HepG2 (cell line): ENCODE measurements around the gene JPH2. TPM values are rescaled to one million over a fixed set of nuclear protein-coding genes. Genes with fewer than 3 reads are reported as not detected.

ENCODE experiments used
- ATAC-seq: fragments of 200-7000 bp; cut with Tn5 transposase; 3 replicates; pipeline ENCODE4 v1.9.1; 2020; ENCODE audit warnings: mild to moderate bottlenecking, moderate library complexity
- BruUV-seq: library from RNA; stranded (reverse); fragments of 400-500 nt; replicated peaks from 2 replicates; lab custom pipeline; 2021; lab: Mats Ljungman, UMichigan
- CTCF ChIA-PET: fragments of 300-600 bp; formaldehyde crosslinking; extraction: SDS; loops from one replicate; lab custom pipeline; 2021; ENCODE audit warnings: low total read pairs, inconsistent platforms, low intra/inter-chr PET ratio; lab: Yijun Ruan, JAX
- POLR2A ChIA-PET: fragments of 350-600 bp; sonication (Branson Sonifier 250); formaldehyde crosslinking; loops from one replicate; lab custom pipeline; 2020; ENCODE audit warnings: antibody characterized with exemption, inconsistent platforms; lab: Yijun Ruan, JAX
- DNase-seq: peaks from one replicate; pipeline ENCODE4 v3.0.0-alpha.2; 2015; ENCODE audit warnings: low spot score
- FAIRE-seq: peaks from 3 replicates; lab custom pipeline; 2011; peaks lifted over from hg19 to GRCh38; lab: Jason Lieb, UNC
- H2AFZ ChIP-seq: one replicate; pipeline ENCODE4 v1.6.1; 2011; ENCODE audit warnings: low read length, inconsistent platforms
- H3K27ac ChIP-seq: fragments of 300-600 bp; 3 replicates; pipeline ENCODE4 v1.8.0; 2011; ENCODE audit warnings: mixed run types, mild to moderate bottlenecking, mixed read lengths, low read length, inconsistent platforms; ENCODE audit not compliant: insufficient read depth; ENCODE audit errors: extremely low read length
- H3K27me3 ChIP-seq, 2 experiments: fragments of 200-600 bp in 1 of 2; 2 replicates in 1 of 2; 3 replicates in 1 of 2; pipeline versions ENCODE4 v1.6.0 to v1.8.0; 2011; ENCODE audit warnings: low read length in 2 of 2, mild to moderate bottlenecking in 2 of 2, moderate library complexity in 2 of 2, inconsistent platforms in 1 of 2; ENCODE audit not compliant: insufficient read depth in 2 of 2, control insufficient read depth in 1 of 2
- H3K36me3 ChIP-seq, 2 experiments: fragments of 200-600 bp in 1 of 2; replicated peaks in 1 of 2; 2 replicates in 1 of 2; 3 replicates in 1 of 2; pipeline versions ENCODE4 v1.5.1 to v1.8.0; 2011; ENCODE audit warnings: low read length in 2 of 2, inconsistent platforms in 1 of 2; ENCODE audit not compliant: insufficient read depth in 2 of 2, control insufficient read depth in 1 of 2
- H3K4me1 ChIP-seq: 2 replicates; pipeline ENCODE4 v1.5.1; 2012; ENCODE audit warnings: low read length, inconsistent platforms; ENCODE audit not compliant: insufficient read depth
- H3K4me2 ChIP-seq: 2 replicates; pipeline ENCODE4 v1.6.0; 2011; ENCODE audit warnings: low read depth, low read length, inconsistent platforms
- H3K4me3 ChIP-seq, 3 experiments: fragments of 200-600 bp in 1 of 3; sonication (generic), shearing (Covaris generic) in 1 of 3; replicated peaks in 1 of 3; 2 replicates each; pipeline ENCODE4 v1.5.1; 2011 to 2016; ENCODE audit warnings: low read length in 3 of 3, inconsistent platforms in 2 of 3, low read depth in 2 of 3, mild to moderate bottlenecking in 2 of 3, control low read depth in 1 of 3, mixed read lengths in 1 of 3; ENCODE audit not compliant: insufficient read depth in 1 of 3
- H3K79me2 ChIP-seq: one replicate; pipeline ENCODE4 v1.6.1; 2011; ENCODE audit warnings: low read length, inconsistent platforms; ENCODE audit not compliant: insufficient read depth
- H3K9ac ChIP-seq: 2 replicates; pipeline ENCODE4 v1.6.0; 2011; ENCODE audit warnings: mild to moderate bottlenecking, low read depth, low read length, inconsistent platforms; ENCODE audit not compliant: insufficient read depth
- H3K9me3 ChIP-seq: 2 replicates; pipeline ENCODE4 v1.5.1; 2012; ENCODE audit warnings: mild to moderate bottlenecking, low read length
- H4K20me1 ChIP-seq: 2 replicates; pipeline ENCODE4 v1.6.0; 2011; ENCODE audit warnings: inconsistent platforms, mild to moderate bottlenecking, low read length, moderate library complexity; ENCODE audit not compliant: insufficient read depth
- AHR ChIP-seq: IDR thresholded peaks from 2 replicates; pipeline ENCODE4 v1.6.1; 2018; ENCODE audit warnings: missing genetic modification reagents, missing compliant biosample characterization
- BRCA1 ChIP-seq: sonication (generic); formaldehyde crosslinking; IDR thresholded peaks from 2 replicates; pipeline ENCODE4 v1.4.0; 2020; ENCODE audit warnings: missing genetic modification reagents
- ETV5 ChIP-seq: IDR thresholded peaks from 2 replicates; pipeline ENCODE4 v1.6.1; 2018; ENCODE audit warnings: missing biosample characterization, missing genetic modification reagents, inconsistent platforms, borderline replicate concordance
- GATAD2A ChIP-seq: IDR thresholded peaks from 2 replicates; pipeline ENCODE4 v1.6.1; 2016
- JDP2 ChIP-seq: sonication (generic); formaldehyde crosslinking; IDR thresholded peaks from 2 replicates; pipeline ENCODE4 v1.8.1; 2022; ENCODE audit warnings: missing genetic modification reagents, borderline replicate concordance
- REPIN1 ChIP-seq: sonication (generic); formaldehyde crosslinking; IDR thresholded peaks from 2 replicates; pipeline ENCODE4 v1.8.0; 2022; ENCODE audit warnings: missing genetic modification reagents, low read depth, mild to moderate bottlenecking, borderline replicate concordance
- SNRNP70 ChIP-seq: fragments of 200-400 bp; formaldehyde crosslinking; IDR thresholded peaks from 2 replicates; pipeline ENCODE4 v1.6.1; 2017; ENCODE audit warnings: mild to moderate bottlenecking, low read depth, low read length, moderate library complexity
- SOX6 ChIP-seq, 2 experiments: fragments of 450-650 bp in 1 of 2; sonication (generic) in 1 of 2; formaldehyde crosslinking in 1 of 2; IDR thresholded peaks; 2 replicates each; pipeline versions ENCODE4 v1.4.0 to v1.6.1; 2017 to 2020; ENCODE audit warnings: antibody characterized with exemption in 1 of 2, mild to moderate bottlenecking in 1 of 2, missing genetic modification reagents in 1 of 2
- TEAD2 ChIP-seq: sonication (generic); formaldehyde crosslinking; IDR thresholded peaks from 2 replicates; pipeline ENCODE4 v1.9.0; 2021; ENCODE audit warnings: missing genetic modification reagents
- ZKSCAN1 ChIP-seq: fragments of 150-350 bp; IDR thresholded peaks from 2 replicates; pipeline ENCODE4 v1.6.1; 2014; ENCODE audit warnings: low read length
- ZNF235 ChIP-seq: sonication (generic); formaldehyde crosslinking; IDR thresholded peaks from 2 replicates; pipeline ENCODE4 v1.8.1; 2023; ENCODE audit warnings: mild to moderate bottlenecking, missing genetic modification reagents, borderline replicate concordance
- ZNF274 ChIP-seq: sonication (generic); formaldehyde crosslinking; IDR thresholded peaks from 2 replicates; pipeline ENCODE4 v1.5.1; 2020; ENCODE audit warnings: mild to moderate bottlenecking, missing genetic modification reagents
- WGBS: methylation state at CpG from one replicate; pipeline ENCODE4 v1.1.6; 2017; ENCODE audit warnings: low lambda C conversion rate; 5-methylcytosine and 5-hydroxymethylcytosine counted together
- in situ Hi-C: cut with HindIII; loops from 2 replicates; pipeline ENCODE4 v1.10.0; 2017; ENCODE audit warnings: low pct_unique_long_range_greater_than_20kb; ENCODE audit not compliant: extremely low pct_ligation_motif_present
- intact Hi-C: fragments of 100-400 bp; cut with micrococcal nuclease; formaldehyde crosslinking; loops from one replicate; pipeline ENCODE4 v1.10.0; 2022; ENCODE audit not compliant: unreplicated experiment
- polyA plus RNA-seq, 8 experiments: library from polyadenylated mRNA; depleted of rRNA in 3 of 8; stranded (reverse) in 7 of 8; unstranded in 1 of 8; fragments of >200 nt; fragmentation: Illumina TruSeq in 4 of 8; extraction: Trizol in 4 of 8; gene quantifications; 2 replicates each; pipeline versions ENCODE4 v1.2.1 to v1.2.3, GENCODE V29; 2011 to 2016; ENCODE audit warnings: low read depth in 4 of 8, missing spikeins in 1 of 8, mixed read lengths in 1 of 8; ENCODE audit not compliant: insufficient read depth in 1 of 8
- total RNA-seq, 5 experiments: library from RNA; depleted of rRNA; stranded (reverse); fragments of >200 nt; fragmentation: Illumina TruSeq; extraction: Trizol; gene quantifications; 2 replicates each; pipeline ENCODE4 v1.2.3, GENCODE V29; 2016; ENCODE audit warnings: low read depth in 1 of 5
- TF ChIP-seq, protein P1 (sequence below): sonication (generic); formaldehyde crosslinking; IDR thresholded peaks from 2 replicates; pipeline ENCODE4 v1.8.0; 2023; ENCODE audit warnings: mild to moderate bottlenecking, missing genetic modification reagents
- TF ChIP-seq, protein P2 (sequence below): sonication (generic); formaldehyde crosslinking; IDR thresholded peaks from 2 replicates; pipeline ENCODE4 v1.9.0; 2021; ENCODE audit warnings: missing genetic modification reagents, borderline replicate concordance
- TF ChIP-seq, protein P3 (sequence below): sonication (generic); formaldehyde crosslinking; IDR thresholded peaks from 2 replicates; pipeline ENCODE4 v1.8.1; 2023; ENCODE audit warnings: mild to moderate bottlenecking, moderate library complexity, missing genetic modification reagents
- TF ChIP-seq, protein P4 (sequence below): fragments of 450-650 bp; IDR thresholded peaks from 2 replicates; pipeline ENCODE4 v1.6.1; 2017
- TF ChIP-seq, protein P5 (sequence below): IDR thresholded peaks from 2 replicates; pipeline ENCODE4 v1.6.1; 2016; ENCODE audit warnings: missing biosample characterization, missing genetic modification reagents, low read depth

Gene JPH2
- total and polyA plus RNA-seq, 2 of the 13 experiments (the other 11 are each of a cell fraction or from before 2014, with no cell fraction given): 0.42 TPM; not detected in 1

DNA sequence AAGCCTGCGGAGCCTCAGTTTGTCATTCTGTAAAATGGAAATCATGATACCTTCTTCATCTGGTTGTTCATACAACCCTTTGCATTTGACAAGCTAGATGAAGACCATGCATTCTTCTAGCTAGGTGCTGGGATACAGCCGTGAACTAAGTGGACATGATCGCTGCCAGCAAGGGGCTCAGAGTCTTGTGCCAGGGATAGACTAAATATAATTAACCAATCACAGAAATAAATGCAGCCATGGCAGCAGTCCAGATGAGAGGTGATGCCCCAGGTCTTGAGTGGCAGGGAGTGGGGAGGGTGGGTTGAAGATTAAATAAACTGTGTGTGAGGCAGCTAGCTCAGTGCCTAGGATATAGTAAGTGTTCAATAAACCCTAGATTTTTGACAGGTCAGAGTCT lies 19.3 kb downstream of the JPH2 start (continued):
- TF ChIP-seq BRCA1 (CRISPR knock-in tag): no peak
- TF ChIP-seq, all 625 proteins: peak for 0

DNA sequence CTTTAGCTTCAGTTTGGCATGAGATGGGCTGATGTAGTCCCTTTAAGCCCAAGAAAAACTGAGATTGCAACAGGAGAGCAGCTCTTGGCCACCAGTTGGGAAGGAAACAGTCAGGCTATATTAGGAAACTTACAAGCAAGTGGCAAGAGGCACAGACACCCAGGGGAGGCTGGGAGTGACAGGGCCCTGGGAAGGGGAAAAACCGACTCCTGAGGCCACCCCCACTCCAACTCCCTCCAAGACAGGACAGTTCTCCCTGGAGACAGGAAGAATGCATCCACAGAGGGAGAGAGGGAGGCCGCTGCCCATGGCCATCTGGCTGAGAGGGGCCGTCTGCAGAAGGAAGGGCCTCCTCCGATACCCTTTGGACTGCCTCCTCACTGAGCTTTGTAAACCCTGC lies 20.5 kb downstream of the JPH2 start:
- intact Hi-C loops (no loop called here), in situ Hi-C loops (no loop called here)
- Histone ChIP-seq H3K27ac (no peak overlapping the region), H4K20me1 (no peaks in the 10 kb centered on the region), H3K9me3 (no peaks in the 10 kb centered on the region), H3K4me3 (no peak overlapping the region), H3K36me3 (no peaks in the 10 kb centered on the region), H3K79me2 (no peaks in the 10 kb centered on the region), H3K4me1 (no peaks in the 10 kb centered on the region), H2AFZ (no peak overlapping the region), H3K4me2 (no peak overlapping the region), H3K9ac (no peak overlapping the region), H3K27me3 (peaks cover 6 to 63% of the 10 kb centered on the region in 2 experiments; a peak in 4 of 5 replicates)
- FAIRE-seq (no peak), ATAC-seq (peak; percentile 58), DNase-seq (no peak)
- BruUV-seq: no TSS peak
- ChIA-PET CTCF (no interaction called here), POLR2A (no interaction called here)
- 0% methylated on average over 1 of the region's 4 CpGs for WGBS
- no peak for TF ChIP-seq AHR
- TF ChIP-seq, protein P1, sequence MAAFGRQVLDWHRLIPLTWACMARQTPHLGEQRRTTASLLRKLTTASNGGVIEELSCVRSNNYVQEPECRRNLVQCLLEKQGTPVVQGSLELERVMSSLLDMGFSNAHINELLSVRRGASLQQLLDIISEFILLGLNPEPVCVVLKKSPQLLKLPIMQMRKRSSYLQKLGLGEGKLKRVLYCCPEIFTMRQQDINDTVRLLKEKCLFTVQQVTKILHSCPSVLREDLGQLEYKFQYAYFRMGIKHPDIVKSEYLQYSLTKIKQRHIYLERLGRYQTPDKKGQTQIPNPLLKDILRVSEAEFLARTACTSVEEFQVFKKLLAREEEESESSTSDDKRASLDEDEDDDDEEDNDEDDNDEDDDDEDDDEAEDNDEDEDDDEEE (CRISPR knock-in tag): no peak
- TF ChIP-seq GATAD2A (CRISPR knock-in tag): no peak
- TF ChIP-seq TEAD2 (CRISPR knock-in tag): no peak
- TF ChIP-seq, protein P2, sequence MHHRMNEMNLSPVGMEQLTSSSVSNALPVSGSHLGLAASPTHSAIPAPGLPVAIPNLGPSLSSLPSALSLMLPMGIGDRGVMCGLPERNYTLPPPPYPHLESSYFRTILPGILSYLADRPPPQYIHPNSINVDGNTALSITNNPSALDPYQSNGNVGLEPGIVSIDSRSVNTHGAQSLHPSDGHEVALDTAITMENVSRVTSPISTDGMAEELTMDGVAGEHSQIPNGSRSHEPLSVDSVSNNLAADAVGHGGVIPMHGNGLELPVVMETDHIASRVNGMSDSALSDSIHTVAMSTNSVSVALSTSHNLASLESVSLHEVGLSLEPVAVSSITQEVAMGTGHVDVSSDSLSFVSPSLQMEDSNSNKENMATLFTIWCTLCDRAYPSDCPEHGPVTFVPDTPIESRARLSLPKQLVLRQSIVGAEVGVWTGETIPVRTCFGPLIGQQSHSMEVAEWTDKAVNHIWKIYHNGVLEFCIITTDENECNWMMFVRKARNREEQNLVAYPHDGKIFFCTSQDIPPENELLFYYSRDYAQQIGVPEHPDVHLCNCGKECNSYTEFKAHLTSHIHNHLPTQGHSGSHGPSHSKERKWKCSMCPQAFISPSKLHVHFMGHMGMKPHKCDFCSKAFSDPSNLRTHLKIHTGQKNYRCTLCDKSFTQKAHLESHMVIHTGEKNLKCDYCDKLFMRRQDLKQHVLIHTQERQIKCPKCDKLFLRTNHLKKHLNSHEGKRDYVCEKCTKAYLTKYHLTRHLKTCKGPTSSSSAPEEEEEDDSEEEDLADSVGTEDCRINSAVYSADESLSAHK (CRISPR knock-in tag): no peak
- TF ChIP-seq ZNF235: no peak
- TF ChIP-seq, protein P3, sequence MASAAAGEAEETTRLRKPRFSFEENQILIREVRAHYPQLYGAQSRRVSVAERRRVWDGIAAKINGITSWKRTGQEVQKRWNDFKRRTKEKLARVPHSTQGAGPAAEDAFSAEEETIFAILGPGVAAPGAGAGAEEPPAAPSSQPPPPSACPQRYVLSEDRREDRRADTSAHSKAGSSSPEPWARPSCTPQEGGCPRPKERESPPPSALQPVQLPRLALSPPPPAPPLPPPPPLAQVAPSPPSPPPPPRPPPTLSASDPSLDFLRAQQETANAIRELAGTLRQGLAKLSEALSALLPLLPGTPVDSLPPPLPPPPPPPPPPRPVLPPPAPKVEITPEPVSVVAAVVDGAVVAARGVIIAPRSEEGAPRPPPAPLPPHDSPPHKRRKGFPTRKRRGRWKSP (CRISPR knock-in tag): no peak
- no peak for TF ChIP-seq SOX6 (IDR thresholded peaks at IDR 0.05)
- no peak for TF ChIP-seq SOX6 (CRISPR knock-in tag; IDR thresholded peaks at IDR 0.05)
- TF ChIP-seq REPIN1 (CRISPR knock-in tag): no peak
- no peak for TF ChIP-seq JDP2 (CRISPR knock-in tag)
- TF ChIP-seq, protein P4, sequence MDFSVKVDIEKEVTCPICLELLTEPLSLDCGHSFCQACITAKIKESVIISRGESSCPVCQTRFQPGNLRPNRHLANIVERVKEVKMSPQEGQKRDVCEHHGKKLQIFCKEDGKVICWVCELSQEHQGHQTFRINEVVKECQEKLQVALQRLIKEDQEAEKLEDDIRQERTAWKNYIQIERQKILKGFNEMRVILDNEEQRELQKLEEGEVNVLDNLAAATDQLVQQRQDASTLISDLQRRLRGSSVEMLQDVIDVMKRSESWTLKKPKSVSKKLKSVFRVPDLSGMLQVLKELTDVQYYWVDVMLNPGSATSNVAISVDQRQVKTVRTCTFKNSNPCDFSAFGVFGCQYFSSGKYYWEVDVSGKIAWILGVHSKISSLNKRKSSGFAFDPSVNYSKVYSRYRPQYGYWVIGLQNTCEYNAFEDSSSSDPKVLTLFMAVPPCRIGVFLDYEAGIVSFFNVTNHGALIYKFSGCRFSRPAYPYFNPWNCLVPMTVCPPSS: no peak
- no peak for TF ChIP-seq ETV5 (CRISPR knock-in tag)
- no peak for TF ChIP-seq ZNF274 (CRISPR knock-in tag)
- TF ChIP-seq SNRNP70: no peak
- TF ChIP-seq, protein P5, sequence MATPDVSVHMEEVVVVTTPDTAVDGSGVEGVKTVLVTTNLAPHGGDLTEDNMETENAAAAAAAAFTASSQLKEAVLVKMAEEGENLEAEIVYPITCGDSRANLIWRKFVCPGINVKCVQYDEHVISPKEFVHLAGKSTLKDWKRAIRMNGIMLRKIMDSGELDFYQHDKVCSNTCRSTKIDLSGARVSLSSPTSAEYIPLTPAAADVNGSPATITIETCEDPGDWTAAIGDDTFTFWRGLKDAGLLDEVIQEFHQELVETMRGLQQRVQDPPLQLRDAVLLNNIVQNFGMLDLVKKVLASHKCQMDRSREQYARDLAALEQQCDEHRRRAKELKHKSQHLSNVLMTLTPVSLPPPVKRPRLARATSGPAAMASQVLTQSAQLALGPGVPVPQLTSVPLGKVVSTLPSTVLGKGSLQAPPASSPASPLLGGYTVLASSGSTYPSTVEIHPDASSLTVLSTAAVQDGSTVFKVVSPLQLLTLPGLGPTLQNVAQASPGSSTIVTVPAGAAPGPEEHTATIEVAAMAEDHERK: no peak
- no peak for TF ChIP-seq ZKSCAN1
